Ovary (tissue), 3 donors: Measurements from ENCODE around the gene SYT10.

Source experiments
- CTCF ChIP-seq, 3 donors: fragments of 450-650 bp in 2 of 3; fragments of 200-600 bp in 1 of 3; IDR thresholded peaks; one replicate each; pipeline versions ENCODE4 v1.5.1 to v1.8.0; 2016 to 2022; ENCODE audit warnings: antibody characterized with exemption in 3 of 3, mild to moderate bottlenecking in 1 of 3
- EP300 ChIP-seq: sonication (generic); formaldehyde crosslinking; IDR thresholded peaks from one replicate; pipeline ENCODE4 v1.6.1; 2017; ENCODE audit warnings: antibody characterized with exemption
- POLR2A ChIP-seq: fragments of 450-650 bp; IDR thresholded peaks from one replicate; pipeline ENCODE4 v1.6.1; 2017; ENCODE audit warnings: antibody characterized with exemption, mild to moderate bottlenecking, moderate library complexity
- donor health status: DM: no; HTN: no; CAD: no.

- TF ChIP-seq CTCF (IDR thresholded peaks at IDR 0.05), result no peak
- no peak for TF ChIP-seq EP300
- no peak for TF ChIP-seq POLR2A
Measured at GRCh38 chr12:33488036-33488435, 48.4 kb upstream of the SYT10 start.
